PC-9 (cell line): ENCODE data around the gene AK5.

Experiments used
- EZH2 ChIP-seq: fragments of 200-600 bp; sonication (generic); IDR thresholded peaks from 2 replicates; pipeline ENCODE4 v1.8.0; 2017; ENCODE audit warnings: antibody characterized with exemption, low read depth
- TF ChIP-seq, protein P1 (sequence below): fragments of 200-600 bp; sonication (generic); conservative IDR thresholded peaks from 2 replicates; pipeline ENCODE4 v1.6.1; 2017; ENCODE audit warnings: mixed run types, antibody characterized with exemption, mild to moderate bottlenecking, moderate library complexity

DNA sequence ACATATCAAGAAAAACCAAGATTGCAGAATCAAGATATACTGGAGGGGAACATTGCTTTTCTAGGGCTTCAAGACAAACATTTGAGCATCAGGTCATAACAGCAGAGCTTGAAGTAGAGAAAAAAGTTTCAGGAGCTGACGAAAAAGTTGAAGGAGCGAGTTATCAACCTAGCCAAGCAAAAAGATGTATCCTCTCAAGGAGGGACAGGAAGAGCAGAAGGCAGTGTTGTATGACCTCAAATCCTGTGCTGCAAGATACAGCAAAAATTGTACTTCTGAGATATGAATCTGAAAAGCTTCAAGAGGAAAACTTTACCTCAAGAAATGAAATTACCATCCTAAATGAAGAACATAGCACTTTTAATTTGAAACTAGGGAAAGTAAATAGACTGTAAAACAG is 153.1 kb downstream of the AK5 start:
- TF ChIP-seq EZH2: no peak
- TF ChIP-seq, protein P1, sequence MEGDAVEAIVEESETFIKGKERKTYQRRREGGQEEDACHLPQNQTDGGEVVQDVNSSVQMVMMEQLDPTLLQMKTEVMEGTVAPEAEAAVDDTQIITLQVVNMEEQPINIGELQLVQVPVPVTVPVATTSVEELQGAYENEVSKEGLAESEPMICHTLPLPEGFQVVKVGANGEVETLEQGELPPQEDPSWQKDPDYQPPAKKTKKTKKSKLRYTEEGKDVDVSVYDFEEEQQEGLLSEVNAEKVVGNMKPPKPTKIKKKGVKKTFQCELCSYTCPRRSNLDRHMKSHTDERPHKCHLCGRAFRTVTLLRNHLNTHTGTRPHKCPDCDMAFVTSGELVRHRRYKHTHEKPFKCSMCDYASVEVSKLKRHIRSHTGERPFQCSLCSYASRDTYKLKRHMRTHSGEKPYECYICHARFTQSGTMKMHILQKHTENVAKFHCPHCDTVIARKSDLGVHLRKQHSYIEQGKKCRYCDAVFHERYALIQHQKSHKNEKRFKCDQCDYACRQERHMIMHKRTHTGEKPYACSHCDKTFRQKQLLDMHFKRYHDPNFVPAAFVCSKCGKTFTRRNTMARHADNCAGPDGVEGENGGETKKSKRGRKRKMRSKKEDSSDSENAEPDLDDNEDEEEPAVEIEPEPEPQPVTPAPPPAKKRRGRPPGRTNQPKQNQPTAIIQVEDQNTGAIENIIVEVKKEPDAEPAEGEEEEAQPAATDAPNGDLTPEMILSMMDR: no peak
